Rectal smooth muscle tissue (tissue), 1 donor: ENCODE data around the gene GMPR.

ENCODE experiments used
- H3K27ac ChIP-seq: one replicate; pipeline ENCODE4 v1.7.0; 2013; ENCODE audit warnings: low read depth, low read length, inconsistent platforms
- H3K27me3 ChIP-seq: one replicate; pipeline ENCODE4 v1.7.0; 2013; ENCODE audit warnings: low read length; ENCODE audit not compliant: control insufficient read depth, insufficient read depth
- H3K36me3 ChIP-seq: one replicate; pipeline ENCODE4 v1.7.0; 2013; ENCODE audit warnings: low read length; ENCODE audit not compliant: control insufficient read depth, insufficient read depth
- H3K4me1 ChIP-seq: one replicate; pipeline ENCODE4 v1.7.0; 2013; ENCODE audit warnings: low read length; ENCODE audit not compliant: control insufficient read depth, insufficient read depth
- H3K4me3 ChIP-seq: one replicate; pipeline ENCODE4 v1.7.0; 2013; ENCODE audit warnings: low read length
- H3K9ac ChIP-seq: one replicate; pipeline ENCODE4 v1.7.0; 2013; ENCODE audit warnings: low read length

Gene GMPR

DNA sequence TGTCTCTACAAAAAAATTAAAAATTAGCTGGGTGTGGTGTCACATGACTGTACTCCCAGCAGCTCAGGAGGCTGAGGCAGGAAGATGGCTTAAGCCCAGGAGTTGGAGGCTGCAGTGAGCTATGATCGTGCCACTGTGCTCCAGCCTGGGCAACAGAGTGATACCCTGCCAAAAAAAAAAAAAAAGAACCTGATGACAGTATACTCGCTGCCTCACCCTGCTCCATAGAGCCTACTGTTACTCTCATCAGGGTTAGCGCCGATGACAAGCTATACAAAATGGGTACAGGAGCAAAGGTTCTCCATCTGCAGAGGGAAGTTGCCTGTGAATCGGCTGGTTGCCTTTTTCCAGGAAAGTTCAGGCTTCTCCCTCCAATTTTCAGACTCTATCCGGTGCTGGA is 53.4 kb downstream of the GMPR start:
- H3K36me3 ChIP-seq = no peaks in the 10 kb centered on the region
- no peaks in the 10 kb centered on the region for H3K27me3 ChIP-seq
- H3K9ac ChIP-seq = no peak overlapping the region
- no peak overlapping the region for H3K27ac ChIP-seq
- H3K4me1 ChIP-seq = no peaks in the 10 kb centered on the region
- H3K4me3 ChIP-seq = no peak overlapping the region

DNA sequence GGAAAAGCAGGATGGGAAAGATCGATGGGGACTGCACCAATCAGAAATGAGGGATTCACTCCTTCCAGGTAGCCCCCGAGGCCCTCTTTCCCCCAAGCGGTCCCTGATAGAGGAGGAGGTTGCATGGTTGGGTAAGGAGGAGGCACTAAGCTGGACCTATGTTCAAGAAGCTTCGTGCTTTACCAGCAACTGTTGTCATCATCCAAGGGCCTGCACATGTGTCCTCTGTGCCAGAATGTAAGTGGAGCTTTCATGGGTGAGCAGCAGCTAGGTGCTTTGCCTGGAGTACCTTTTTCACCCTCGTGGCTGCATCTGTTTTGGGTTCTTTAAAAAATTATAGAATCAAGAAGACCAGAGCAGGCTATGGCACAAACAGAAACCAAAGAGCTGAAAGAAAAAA is 54.0 kb downstream of the GMPR start:
- no peak overlapping the region for H3K4me3 ChIP-seq
- H3K9ac ChIP-seq = no peak overlapping the region
- H3K36me3 ChIP-seq = no peaks in the 10 kb centered on the region
- H3K4me1 ChIP-seq = no peaks in the 10 kb centered on the region
- H3K27ac ChIP-seq = no peak overlapping the region
- H3K27me3 ChIP-seq = no peaks in the 10 kb centered on the region

DNA sequence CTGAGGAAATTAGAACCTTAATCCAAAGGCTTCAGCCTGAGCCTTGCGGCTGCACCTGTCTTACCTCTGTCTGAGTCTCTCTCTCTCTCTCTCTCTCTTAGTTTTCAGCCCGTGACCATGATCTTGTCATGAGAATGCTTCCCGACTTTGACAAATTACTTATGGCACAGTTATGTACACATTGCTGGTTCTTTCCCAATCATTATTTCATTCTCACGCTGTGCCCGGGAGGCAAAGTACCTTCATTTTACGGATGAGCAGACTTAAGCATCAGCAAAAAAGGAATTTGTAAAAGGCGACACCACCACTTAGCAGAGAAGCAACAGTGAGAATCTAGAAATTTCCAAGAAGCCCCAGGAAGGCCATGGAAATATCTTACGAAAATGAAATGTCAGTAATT is 54.6 kb downstream of the GMPR start:
- Histone ChIP-seq H3K27me3 (no peaks in the 10 kb centered on the region), H3K36me3 (no peaks in the 10 kb centered on the region), H3K4me3 (no peak overlapping the region), H3K4me1 (no peaks in the 10 kb centered on the region), H3K27ac (no peak overlapping the region), H3K9ac (no peak overlapping the region)

DNA sequence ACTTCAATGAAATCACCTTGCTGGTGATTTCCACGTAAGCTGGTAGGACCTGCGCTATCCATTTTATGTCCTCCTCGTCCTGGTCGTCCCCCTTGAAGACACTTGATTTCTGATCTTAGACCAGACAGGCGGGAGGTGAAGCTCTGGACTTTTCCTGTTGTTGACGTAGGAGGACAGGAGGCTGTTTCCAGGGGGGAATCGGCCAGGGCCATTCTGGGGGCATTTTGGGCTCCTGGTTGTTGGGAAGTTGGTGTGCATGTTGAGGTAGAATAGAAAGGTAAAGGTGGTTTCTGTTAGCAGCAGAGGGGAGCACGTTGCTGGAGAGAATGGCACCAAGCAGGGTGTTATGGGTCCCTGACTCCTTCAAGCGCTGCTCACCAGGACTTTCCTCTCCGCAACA is 56.0 kb downstream of the GMPR start:
- Histone ChIP-seq H3K36me3 (no peaks in the 10 kb centered on the region), H3K9ac (no peak overlapping the region), H3K4me3 (no peak overlapping the region), H3K4me1 (no peaks in the 10 kb centered on the region), H3K27ac (no peak overlapping the region), H3K27me3 (no peaks in the 10 kb centered on the region)

DNA sequence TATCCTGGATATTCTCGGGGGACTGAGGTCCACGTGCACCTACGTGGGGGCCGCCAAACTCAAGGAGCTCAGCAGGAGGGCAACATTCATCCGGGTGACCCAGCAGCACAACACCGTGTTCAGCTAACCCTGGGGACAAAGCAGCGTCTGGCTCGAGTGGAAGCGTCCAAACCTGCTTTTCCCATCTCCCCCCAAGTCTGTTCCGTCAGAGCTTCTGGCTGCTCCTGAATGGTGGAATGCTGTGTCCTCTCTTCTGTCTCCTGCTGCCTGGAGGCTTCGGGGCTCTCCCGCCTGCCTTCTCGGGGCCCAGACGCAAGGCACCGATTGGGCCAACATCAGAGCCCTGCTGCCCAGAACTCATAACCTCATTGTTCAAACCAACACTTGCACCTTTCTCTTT is 56.7 kb downstream of the GMPR start:
- no peaks in the 10 kb centered on the region for H3K4me1 ChIP-seq
- no peaks in the 10 kb centered on the region for H3K27me3 ChIP-seq
- H3K9ac ChIP-seq = no peak overlapping the region
- H3K4me3 ChIP-seq = no peak overlapping the region
- H3K36me3 ChIP-seq = no peaks in the 10 kb centered on the region
- no peak overlapping the region for H3K27ac ChIP-seq

DNA sequence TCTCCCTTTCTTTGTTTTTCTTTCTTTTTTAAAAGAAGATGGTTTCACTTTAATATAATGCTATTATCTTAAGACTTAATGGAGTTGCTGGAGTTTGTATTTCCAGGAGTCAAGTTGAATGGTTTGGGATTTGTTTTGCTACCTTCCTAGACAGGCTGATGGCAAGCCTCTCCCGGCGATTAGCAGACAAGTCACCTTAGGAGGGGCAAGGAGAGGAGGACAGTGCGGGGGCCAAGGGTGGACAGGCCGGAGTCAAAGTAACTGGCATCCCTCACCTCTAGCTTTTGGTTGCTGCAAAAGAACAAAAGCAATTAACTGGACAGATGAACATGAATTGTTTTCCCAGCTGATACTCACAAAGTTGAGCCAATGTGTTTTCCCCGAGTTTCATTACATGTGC is 57.1 kb downstream of the GMPR start:
- no peaks in the 10 kb centered on the region for H3K4me1 ChIP-seq
- H3K27ac ChIP-seq = no peak overlapping the region
- H3K9ac ChIP-seq = no peak overlapping the region
- H3K36me3 ChIP-seq = no peaks in the 10 kb centered on the region
- no peaks in the 10 kb centered on the region for H3K27me3 ChIP-seq
- H3K4me3 ChIP-seq = no peak overlapping the region

DNA sequence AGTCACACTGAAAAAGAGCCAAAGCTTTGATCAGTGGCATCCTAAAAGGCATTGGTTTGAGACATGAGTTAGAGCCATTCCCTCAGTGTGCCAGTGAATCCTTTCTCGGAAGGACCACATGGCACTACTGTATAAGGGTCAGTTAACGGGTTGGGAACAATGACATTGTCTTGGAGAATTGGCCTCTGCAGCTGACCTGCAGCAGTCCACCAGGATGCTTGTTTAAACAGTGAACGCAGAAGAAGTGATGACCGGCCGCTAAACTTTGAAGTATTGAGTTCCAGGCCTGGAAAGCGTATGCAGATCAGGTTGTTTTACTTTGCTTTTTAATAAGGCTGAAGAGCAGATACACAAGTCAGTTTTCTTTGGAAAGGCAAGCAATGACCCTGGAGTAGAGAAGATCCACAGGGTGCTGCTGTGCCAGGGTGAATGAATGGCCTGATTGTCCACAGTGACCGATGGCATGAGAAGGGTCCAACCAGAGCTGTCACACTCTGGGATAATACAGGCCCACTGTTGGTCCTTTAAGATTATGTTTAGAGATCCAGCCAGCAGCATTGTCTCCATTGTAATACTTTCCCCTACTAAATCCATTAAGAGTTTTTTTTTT is 57.8 kb downstream of the GMPR start:
- Histone ChIP-seq H3K36me3 (no peaks in the 10 kb centered on the region), H3K27me3 (no peaks in the 10 kb centered on the region), H3K4me3 (no peak overlapping the region), H3K4me1 (no peaks in the 10 kb centered on the region), H3K27ac (no peak overlapping the region), H3K9ac (no peak overlapping the region)

DNA sequence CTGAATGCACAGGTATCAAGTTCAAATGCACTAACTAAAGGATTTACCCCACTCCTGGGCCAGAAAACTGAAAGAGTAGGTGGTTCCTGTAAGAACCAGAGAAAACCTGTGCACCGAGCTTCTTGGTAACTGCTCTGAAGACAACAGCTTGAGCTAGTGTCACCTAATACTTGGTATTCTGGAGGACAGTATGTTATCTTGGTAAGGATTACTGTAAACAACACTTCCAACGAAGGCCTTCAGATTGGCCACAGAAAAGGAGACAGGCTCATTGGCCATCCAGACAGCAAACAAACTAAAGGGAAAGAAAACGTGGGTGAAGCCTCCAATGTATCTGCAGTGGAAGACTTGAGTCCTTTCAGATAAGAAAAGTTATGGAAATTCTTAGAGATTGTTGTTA is 61.5 kb downstream of the GMPR start:
- no peak overlapping the region for H3K9ac ChIP-seq
- H3K36me3 ChIP-seq = no peaks in the 10 kb centered on the region
- no peaks in the 10 kb centered on the region for H3K4me1 ChIP-seq
- no peaks in the 10 kb centered on the region for H3K27me3 ChIP-seq
- no peak overlapping the region for H3K4me3 ChIP-seq
- H3K27ac ChIP-seq = no peak overlapping the region

DNA sequence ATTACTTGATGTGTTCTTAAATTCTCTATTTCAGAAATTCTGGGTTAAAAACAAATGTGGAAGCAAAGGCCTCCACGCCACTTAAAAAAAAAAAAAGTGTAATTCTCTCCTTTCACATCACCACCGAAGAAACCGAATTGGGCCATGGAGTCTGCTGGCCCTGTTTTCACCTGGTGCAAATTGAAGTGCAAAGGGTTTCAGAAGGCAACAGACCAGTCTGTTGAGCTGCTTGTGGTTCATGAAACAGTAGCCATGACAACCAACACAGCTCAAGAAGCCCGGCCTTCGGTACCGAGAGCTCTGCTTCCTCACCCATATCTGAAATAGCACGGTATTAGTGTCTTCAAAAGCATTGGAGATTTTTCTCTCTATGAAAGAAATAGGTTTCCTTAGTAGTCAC is 63.1 kb downstream of the GMPR start:
- Histone ChIP-seq H3K27me3 (no peaks in the 10 kb centered on the region), H3K4me3 (no peak overlapping the region), H3K27ac (no peak overlapping the region), H3K4me1 (no peaks in the 10 kb centered on the region), H3K36me3 (no peaks in the 10 kb centered on the region), H3K9ac (no peak overlapping the region)

DNA sequence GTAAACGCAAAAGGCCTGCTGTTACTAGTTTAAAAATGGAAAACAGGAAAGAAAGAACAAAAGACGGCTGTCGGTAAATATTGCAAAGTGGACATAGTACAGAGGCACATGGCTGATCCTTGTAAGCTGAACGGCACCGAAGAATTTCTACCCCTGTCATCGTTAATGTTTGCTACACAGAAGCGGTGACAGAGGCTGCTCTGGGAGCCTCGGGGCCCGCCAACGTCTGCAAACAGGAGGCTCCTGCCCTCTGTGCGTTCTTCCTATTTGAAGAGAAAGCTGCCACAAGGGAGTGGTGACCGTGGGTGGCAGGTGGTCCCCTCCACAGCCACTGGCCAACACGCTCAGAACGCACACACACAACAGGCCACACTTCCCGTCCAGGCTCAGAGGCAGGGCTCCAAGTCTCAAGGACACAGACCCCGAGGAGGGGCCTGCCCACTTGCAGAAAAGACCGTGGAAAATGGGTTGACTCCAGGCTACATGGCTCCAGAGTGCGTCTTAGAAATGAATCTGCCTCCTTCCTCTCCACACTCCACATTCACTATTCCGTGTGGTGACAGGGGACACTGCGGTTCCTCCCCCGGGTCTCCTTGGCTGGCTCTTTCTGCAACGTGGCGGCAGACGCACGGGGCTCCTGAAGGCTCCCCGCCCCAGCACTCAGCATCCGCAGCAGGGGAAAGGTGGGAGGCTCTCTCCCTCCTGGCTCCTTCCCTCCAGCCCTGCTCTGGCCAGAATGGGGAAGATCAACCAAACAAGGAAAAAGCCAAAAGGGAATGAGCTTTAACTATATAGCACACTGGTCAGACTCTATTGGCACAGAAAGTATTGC is 64.5 kb downstream of the GMPR start:
- H3K9ac ChIP-seq = no peak overlapping the region
- no peak overlapping the region for H3K27ac ChIP-seq
- H3K4me3 ChIP-seq = no peak overlapping the region
- H3K4me1 ChIP-seq = no peaks in the 10 kb centered on the region
- no peaks in the 10 kb centered on the region for H3K27me3 ChIP-seq
- no peaks in the 10 kb centered on the region for H3K36me3 ChIP-seq

DNA sequence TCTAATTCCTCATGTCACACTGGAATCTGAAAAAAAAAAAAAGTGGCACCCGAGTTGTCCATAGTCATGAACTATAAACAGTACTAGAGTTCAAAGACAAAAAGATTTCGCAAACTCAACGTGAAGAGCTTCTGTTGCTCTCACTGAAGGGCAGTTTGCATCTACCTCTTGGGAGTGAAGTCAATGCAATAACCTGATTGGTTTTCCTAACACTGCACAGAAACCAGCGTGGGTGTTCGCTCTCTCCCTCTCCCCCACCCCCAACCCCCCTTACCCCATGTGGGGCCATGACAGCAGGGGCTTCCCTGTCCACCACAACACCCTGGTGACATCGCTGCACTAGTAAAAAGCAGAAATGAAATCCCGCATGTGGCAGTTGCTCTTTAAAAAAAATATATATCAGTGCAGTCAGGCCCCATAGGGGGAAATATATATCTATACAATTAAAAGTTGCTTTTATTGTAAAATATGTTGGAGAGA is 66.9 kb downstream of the GMPR start:
- H3K9ac ChIP-seq = no peak overlapping the region
- no peak overlapping the region for H3K4me3 ChIP-seq

DNA sequence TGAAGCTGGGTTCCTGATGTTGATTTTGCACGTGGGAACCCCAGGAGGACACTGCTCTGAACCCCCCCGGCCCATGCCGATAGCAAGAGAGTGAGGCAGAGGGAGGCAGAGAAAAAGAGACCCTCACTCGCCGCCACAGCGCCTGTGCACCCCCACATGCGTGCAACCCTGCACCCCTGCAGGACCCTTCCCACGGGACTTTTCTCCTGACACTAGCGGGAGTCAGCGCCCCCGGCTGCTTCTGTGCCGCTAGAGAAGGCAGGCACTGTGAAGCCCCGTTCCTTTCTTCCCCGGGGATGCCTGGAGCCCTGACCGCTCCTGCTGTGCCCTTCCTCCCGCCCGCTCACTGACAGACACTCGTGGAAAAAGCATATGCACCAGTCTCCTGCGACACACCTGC is 67.4 kb downstream of the GMPR start:
- no peak overlapping the region for H3K27ac ChIP-seq
- no peaks in the 10 kb centered on the region for H3K27me3 ChIP-seq
- H3K4me1 ChIP-seq = no peaks in the 10 kb centered on the region
- H3K9ac ChIP-seq = no peak overlapping the region
- no peak overlapping the region for H3K4me3 ChIP-seq
- H3K36me3 ChIP-seq = no peaks in the 10 kb centered on the region

More for the DNA sequence above, 66.9 kb downstream of the GMPR start:
- no peak overlapping the region for H3K27ac ChIP-seq
- H3K27me3 ChIP-seq = no peaks in the 10 kb centered on the region
- no peaks in the 10 kb centered on the region for H3K4me1 ChIP-seq
- no peaks in the 10 kb centered on the region for H3K36me3 ChIP-seq

DNA sequence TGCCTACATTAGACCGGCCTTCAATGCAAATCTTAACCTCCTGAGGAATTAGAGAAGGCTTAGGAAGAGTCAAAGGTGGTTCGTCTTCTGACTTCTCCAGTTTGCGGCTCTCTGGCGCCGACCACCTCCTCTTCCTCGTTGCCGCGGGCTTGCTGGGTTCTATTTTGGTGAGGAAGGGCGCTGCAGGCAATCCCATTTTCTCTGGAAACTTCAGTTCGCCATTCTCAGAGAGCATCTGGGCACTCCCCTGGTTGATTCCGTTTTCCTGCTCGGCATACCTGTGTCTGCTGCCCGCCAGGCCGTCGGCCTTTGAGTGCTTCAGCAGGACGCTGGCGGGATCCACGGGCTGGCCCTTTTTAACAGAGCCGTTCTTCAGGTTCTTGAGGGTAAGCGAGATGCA is 67.9 kb downstream of the GMPR start:
- Histone ChIP-seq H3K36me3 (no peaks in the 10 kb centered on the region), H3K27ac (no peak overlapping the region), H3K9ac (no peak overlapping the region), H3K27me3 (no peaks in the 10 kb centered on the region), H3K4me3 (no peak overlapping the region), H3K4me1 (no peaks in the 10 kb centered on the region)
